Endodermal cell (in vitro differentiated cells): ENCODE data around the gene MAST2. TPM values are rescaled to one million over a fixed set of nuclear protein-coding genes. Genes with fewer than 3 reads are reported as not detected.
"Not testable (repeated sequence)": the region's sequence is repeated elsewhere in the genome, so short reads cannot be mapped to it uniquely, and the experiment has no call there.

Source experiments
- DNase-seq: peaks from one replicate; pipeline ENCODE4 v3.0.0-alpha.2; 2017
- H3K27ac ChIP-seq: 2 replicates; pipeline ENCODE4 v1.5.1; 2013; ENCODE audit warnings: mild to moderate bottlenecking, low read depth, low read length, moderate library complexity
- H3K27me3 ChIP-seq: 2 replicates; pipeline ENCODE4 v1.6.1; 2013; ENCODE audit warnings: mild to moderate bottlenecking, low read length, moderate library complexity; ENCODE audit not compliant: insufficient read depth, control insufficient read depth, poor library complexity, severe bottlenecking
- H3K36me3 ChIP-seq: 2 replicates; pipeline ENCODE4 v1.7.0; 2013; ENCODE audit warnings: mild to moderate bottlenecking, low read length, moderate library complexity; ENCODE audit not compliant: control insufficient read depth, insufficient read depth
- H3K4me1 ChIP-seq: one replicate; pipeline ENCODE4 v1.7.0; 2013; ENCODE audit warnings: low read length; ENCODE audit not compliant: control insufficient read depth, insufficient read depth
- H3K4me3 ChIP-seq: 2 replicates; pipeline ENCODE4 v1.5.1; 2013; ENCODE audit warnings: mild to moderate bottlenecking, low read length, moderate library complexity
- H3K9ac ChIP-seq: 2 replicates; pipeline ENCODE4 v1.6.1; 2013; ENCODE audit warnings: mild to moderate bottlenecking, low read length, moderate library complexity; ENCODE audit not compliant: poor library complexity, severe bottlenecking; ENCODE audit errors: extremely low read depth
- H3K9me3 ChIP-seq: 2 replicates; pipeline ENCODE4 v1.6.1; 2013; ENCODE audit warnings: mild to moderate bottlenecking, low read length, moderate library complexity; ENCODE audit not compliant: control insufficient read depth
- H3K27ac Mint-ChIP-seq: 2 replicates; pipeline ENCODE4 v1.8.0; 2020; ENCODE audit warnings: mixed read lengths
- H3K27me3 Mint-ChIP-seq: 2 replicates; pipeline ENCODE4 v1.8.0; 2021; ENCODE audit warnings: mild to moderate bottlenecking, mixed read lengths; ENCODE audit not compliant: insufficient read depth
- H3K36me3 Mint-ChIP-seq: 2 replicates; pipeline ENCODE4 v1.8.0; 2020; ENCODE audit warnings: low read depth, mixed read lengths
- H3K4me1 Mint-ChIP-seq: 2 replicates; pipeline ENCODE4 v1.8.0; 2020; ENCODE audit warnings: mixed read lengths
- H3K4me3 Mint-ChIP-seq: 2 replicates; pipeline ENCODE4 v1.8.0; 2020; ENCODE audit warnings: mild to moderate bottlenecking, moderate library complexity, mixed read lengths
- H3K9me3 Mint-ChIP-seq: 2 replicates; pipeline ENCODE4 v1.8.0; 2020; ENCODE audit warnings: mild to moderate bottlenecking, mixed read lengths
- CTCF ChIP-seq: fragments of 200-600 bp; sonication (generic); conservative IDR thresholded peaks from 2 replicates; pipeline ENCODE4 v1.5.0; 2021; ENCODE audit warnings: antibody characterized with exemption, mild to moderate bottlenecking
- WGBS, 2 experiments: methylation state at CpG; one replicate each; pipeline versions ENCODE4 v1.1.5 to v1.1.7; 2013; ENCODE audit warnings: missing lambda C conversion rate in 2 of 2, mixed read lengths in 1 of 2; ENCODE audit not compliant: insufficient coverage in 1 of 2, insufficient read length in 1 of 2; 5-methylcytosine and 5-hydroxymethylcytosine counted together
- total RNA-seq, 2 donors: library from RNA; stranded (reverse); fragmentation: NEBNext Ultra II Directional in 1 of 2; extraction: Animal tissue kit (Norgen Biotek cat#: 25700) in 1 of 2; gene quantifications; 2 replicates in 1 of 2; 3 replicates in 1 of 2; pipeline ENCODE4 v1.2.1, GENCODE V29; 2021

The MAST2 gene
- total RNA-seq, 2 donors from 2014 or later: 46.3 to 60.7 TPM

- DNase-seq: no peak
- Mint-ChIP-seq H3K27me3 (no peaks in the 10 kb centered on the region), H3K4me3 (no peak overlapping the region), H3K36me3 (peaks cover 8% of the 10 kb centered on the region), H3K4me1 (peaks cover 32% of the 10 kb centered on the region), H3K27ac (no peak overlapping the region), H3K9me3 (peaks cover 9% of the 10 kb centered on the region)
- Histone ChIP-seq H3K36me3 (no peaks in the 10 kb centered on the region), H3K27ac (no peak overlapping the region), H3K9me3 (peaks cover 8% of the 10 kb centered on the region), H3K4me1 (peaks cover 14% of the 10 kb centered on the region), H3K4me3 (no peak overlapping the region), H3K9ac (no peak overlapping the region), H3K27me3 (no peaks in the 10 kb centered on the region)
- no peak for TF ChIP-seq CTCF
- WGBS, 2 experiments: 55 to 58% methylated on average over 1 of the region's 1 CpG
These were observed 139.8 kb downstream of the MAST2 start for GRCh38 chr1:45943185-45943584.

- Histone ChIP-seq H3K36me3 (no peaks in the 10 kb centered on the region), H3K9ac (no peak overlapping the region), H3K4me3 (no peak overlapping the region), H3K27ac (no peak overlapping the region), H3K4me1 (peaks cover 14% of the 10 kb centered on the region), H3K27me3 (no peaks in the 10 kb centered on the region), H3K9me3 (peaks cover 16% of the 10 kb centered on the region)
- H3K4me1 Mint-ChIP-seq: peaks cover 34% of the 10 kb centered on the region
- H3K9me3 Mint-ChIP-seq: peaks cover 20% of the 10 kb centered on the region
- TF ChIP-seq CTCF: no peak
- WGBS, 2 experiments: 73 to 91% methylated on average over 2 of the region's 2 CpGs
- H3K4me3 Mint-ChIP-seq: no peak overlapping the region
- no peak for DNase-seq
- H3K27ac Mint-ChIP-seq: no peak overlapping the region
- H3K36me3 Mint-ChIP-seq: peaks cover 10% of the 10 kb centered on the region
- H3K27me3 Mint-ChIP-seq: no peaks in the 10 kb centered on the region
These were observed 142.0 kb downstream of the MAST2 start for GRCh38 chr1:45945426-45945825.

- H3K9me3 ChIP-seq, H3K36me3 Mint-ChIP-seq, H3K27ac Mint-ChIP-seq, H3K4me3 ChIP-seq, H3K27me3 ChIP-seq, H3K27ac ChIP-seq, H3K36me3 ChIP-seq, H3K4me3 Mint-ChIP-seq, H3K27me3 Mint-ChIP-seq, H3K9ac ChIP-seq, DNase-seq: not testable (repeated sequence)
- WGBS, 2 experiments: 100% methylated on average over 1 of the region's 2 CpGs
- peaks cover 27% of the 10 kb centered on the region for H3K4me1 ChIP-seq
- Mint-ChIP-seq H3K9me3 (peaks cover 20% of the 10 kb centered on the region), H3K4me1 (peaks cover 43% of the 10 kb centered on the region)
These were observed 146.1 kb downstream of the MAST2 start for GRCh38 chr1:45949462-45949861.

GRCh38 chr1:45952072-45952471 is 148.7 kb downstream of the MAST2 start:
- Histone ChIP-seq H3K4me3 (no peak overlapping the region), H3K9me3 (peaks cover 9% of the 10 kb centered on the region), H3K27me3 (no peaks in the 10 kb centered on the region), H3K4me1 (peaks cover 17% of the 10 kb centered on the region), H3K27ac (no peak overlapping the region), H3K9ac (no peak overlapping the region), H3K36me3 (no peaks in the 10 kb centered on the region)
- TF ChIP-seq CTCF: no peak
- no peak for DNase-seq
- Mint-ChIP-seq H3K27me3 (no peaks in the 10 kb centered on the region), H3K36me3 (peaks cover 8% of the 10 kb centered on the region), H3K4me1 (peaks cover 34% of the 10 kb centered on the region), H3K4me3 (no peak overlapping the region), H3K27ac (no peak overlapping the region), H3K9me3 (peaks cover 20% of the 10 kb centered on the region)
- 84 to 91% methylated on average over 2 of the region's 2 CpGs for WGBS, 2 experiments
